ENCODE data around the gene CLNK. TPM values are rescaled to one million over a fixed set of nuclear protein-coding genes. Genes with fewer than 3 reads are reported as not detected.

Gene CLNK
- total RNA-seq, 1 experiment from 2014 or later = not detected

DNA sequence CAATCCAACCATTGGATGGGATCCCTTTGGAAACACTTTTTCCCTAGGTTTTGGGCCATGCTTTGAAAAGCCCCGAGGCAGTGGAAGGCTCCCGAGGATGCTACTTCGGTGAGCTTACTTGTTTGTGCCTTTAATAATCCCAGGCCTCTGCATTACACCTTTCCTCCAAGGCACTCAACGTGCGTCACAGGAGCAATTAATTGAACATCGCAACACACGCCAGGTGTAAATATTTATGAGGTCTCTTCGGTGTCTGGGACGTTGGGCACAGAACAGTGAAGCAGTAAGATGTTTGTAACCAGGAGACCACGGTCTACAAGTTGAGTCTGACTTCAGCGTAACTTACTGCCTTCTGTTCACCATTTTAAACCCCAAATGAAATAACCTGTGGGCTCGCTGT, 97.3 kb downstream of the CLNK start:
- Histone ChIP-seq H2AK5ac (ENCODE audit: insufficient read length, low read length) (no peak overlapping the region), H3K27me3 (ENCODE audit: insufficient read depth, low read length) (no peaks in the 10 kb centered on the region), H3K4ac (ENCODE audit: low read depth, low read length) (no peak overlapping the region), H3K9me3 (ENCODE audit: control insufficient read depth, low read depth, low read length) (no peaks in the 10 kb centered on the region), H4K8ac (replicated peaks; ENCODE audit: insufficient read length, low read depth, low read length) (no peak overlapping the region), H3K79me1 (ENCODE audit: insufficient read depth, low read depth, low read length, poor library complexity, severe bottlenecking) (no peaks in the 10 kb centered on the region), H2BK5ac (ENCODE audit: insufficient read length, low read length) (no peak overlapping the region), H3K9ac (ENCODE audit: extremely low read depth, insufficient read length, low read length) (no peak overlapping the region), H3K23me2 (ENCODE audit: insufficient read length, low read depth, low read length, poor library complexity, severe bottlenecking) (no peaks in the 10 kb centered on the region), H3K14ac (ENCODE audit: insufficient read depth, low read length) (no peak overlapping the region), H2BK120ac (ENCODE audit: low read depth, low read length, poor library complexity, severe bottlenecking) (no peak overlapping the region), H3K18ac (ENCODE audit: insufficient read length, low read depth, low read length) (no peak overlapping the region), H3K27ac (ENCODE audit: insufficient read length, low read depth, low read length) (no peak overlapping the region), H3K4me1 (ENCODE audit: insufficient read depth, low read length) (no peaks in the 10 kb centered on the region), H3K4me2 (ENCODE audit: insufficient read depth, insufficient read length, low read length) (no peak overlapping the region), H2BK15ac (ENCODE audit: low read depth, low read length) (no peak overlapping the region), H4K91ac (ENCODE audit: insufficient read length, low read depth, low read length) (no peak overlapping the region), H3K79me2 (ENCODE audit: insufficient read depth, low read length) (no peaks in the 10 kb centered on the region), H4K5ac (ENCODE audit: insufficient read length, low read depth, low read length) (no peak overlapping the region), H3K23ac (ENCODE audit: insufficient read length, low read depth, low read length) (no peak overlapping the region), H2BK12ac (ENCODE audit: insufficient read length, low read depth, low read length) (no peak overlapping the region), H3T11ph (ENCODE audit: low read length) (no peak overlapping the region), H2BK20ac (ENCODE audit: low read depth, low read length, poor library complexity, severe bottlenecking) (no peak overlapping the region), H4K20me1 (ENCODE audit: control insufficient read depth, insufficient read depth, insufficient read length) (no peaks in the 10 kb centered on the region), H2AFZ (ENCODE audit: low read length) (no peak overlapping the region), H3K56ac (ENCODE audit: insufficient read length, low read depth, low read length) (no peak overlapping the region)
- no peak for DNase-seq
- H3K4me1 Mint-ChIP-seq = peaks cover 15 to 24% of the 10 kb centered on the region in 2 experiments
- TF ChIP-seq, protein P1, sequence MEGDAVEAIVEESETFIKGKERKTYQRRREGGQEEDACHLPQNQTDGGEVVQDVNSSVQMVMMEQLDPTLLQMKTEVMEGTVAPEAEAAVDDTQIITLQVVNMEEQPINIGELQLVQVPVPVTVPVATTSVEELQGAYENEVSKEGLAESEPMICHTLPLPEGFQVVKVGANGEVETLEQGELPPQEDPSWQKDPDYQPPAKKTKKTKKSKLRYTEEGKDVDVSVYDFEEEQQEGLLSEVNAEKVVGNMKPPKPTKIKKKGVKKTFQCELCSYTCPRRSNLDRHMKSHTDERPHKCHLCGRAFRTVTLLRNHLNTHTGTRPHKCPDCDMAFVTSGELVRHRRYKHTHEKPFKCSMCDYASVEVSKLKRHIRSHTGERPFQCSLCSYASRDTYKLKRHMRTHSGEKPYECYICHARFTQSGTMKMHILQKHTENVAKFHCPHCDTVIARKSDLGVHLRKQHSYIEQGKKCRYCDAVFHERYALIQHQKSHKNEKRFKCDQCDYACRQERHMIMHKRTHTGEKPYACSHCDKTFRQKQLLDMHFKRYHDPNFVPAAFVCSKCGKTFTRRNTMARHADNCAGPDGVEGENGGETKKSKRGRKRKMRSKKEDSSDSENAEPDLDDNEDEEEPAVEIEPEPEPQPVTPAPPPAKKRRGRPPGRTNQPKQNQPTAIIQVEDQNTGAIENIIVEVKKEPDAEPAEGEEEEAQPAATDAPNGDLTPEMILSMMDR (conservative IDR thresholded peaks at IDR 0.05) = no peak
- no peaks in the 10 kb centered on the region for H3K27me3 Mint-ChIP-seq (ENCODE audit: low read depth)
- H3K9me3 Mint-ChIP-seq = no peaks in the 10 kb centered on the region
- no peaks in the 10 kb centered on the region; a peak in 1 of 7 replicates for H3K36me3 Mint-ChIP-seq (ENCODE audit: insufficient read depth in 1 of 3, low read depth in 3 of 3)
- no CpG with 5 or more reads among the region's 12 CpGs for WGBS (ENCODE audit: extremely low coverage, insufficient read length, low lambda C conversion rate)
- no peak overlapping the region for H3K4me3 Mint-ChIP-seq
- no peak overlapping the region for H3K27ac Mint-ChIP-seq

Data from H9 (cell line).